A673 (cell line): ENCODE measurements around the gene DCAF15. TPM values are rescaled to one million over a fixed set of nuclear protein-coding genes. Genes with fewer than 3 reads are reported as not detected.

Experiments used
- BruUV-seq: library from RNA; stranded (reverse); fragments of 400-500 nt; replicated peaks from 2 replicates; lab custom pipeline; 2021; lab: Mats Ljungman, UMichigan
- CTCF ChIA-PET: fragments of 300-600 bp; sonication (Branson Sonifier 250); formaldehyde crosslinking; loops from one replicate; lab custom pipeline; 2022; ENCODE audit warnings: antibody characterized with exemption; lab: Charles Lee
- POLR2A ChIA-PET: fragments of 300-600 bp; sonication (Branson Sonifier 250); formaldehyde crosslinking; loops from one replicate; lab custom pipeline; 2022; ENCODE audit warnings: antibody characterized with exemption; ENCODE audit not compliant: low non-redundant PET; lab: Charles Lee
- DNase-seq: peaks from one replicate; pipeline ENCODE4 v3.0.0-alpha.2; 2015; ENCODE audit warnings: low spot score
- H3K27ac ChIP-seq: fragments of 200-600 bp; sonication (generic); 2 replicates; pipeline ENCODE4 v1.5.1; 2016; ENCODE audit warnings: mixed run types, low read depth, mild to moderate bottlenecking, mixed read lengths, antibody characterized with exemption, low read length; ENCODE audit not compliant: poor library complexity, severe bottlenecking
- H3K27me3 ChIP-seq: fragments of 200-600 bp; sonication (generic); replicated peaks from 2 replicates; pipeline ENCODE4 v1.6.1; 2017; ENCODE audit warnings: mixed run types, low read depth, mild to moderate bottlenecking, mixed read lengths, antibody characterized with exemption, low read length; ENCODE audit not compliant: insufficient read depth, poor library complexity
- H3K36me3 ChIP-seq: fragments of 200-600 bp; sonication (generic); 2 replicates; pipeline ENCODE4 v1.6.1; 2016; ENCODE audit warnings: mixed run types, mild to moderate bottlenecking, mixed read lengths, antibody characterized with exemption, low read length; ENCODE audit not compliant: insufficient read depth, poor library complexity, severe bottlenecking
- H3K4me1 ChIP-seq: fragments of 200-600 bp; sonication (generic); 2 replicates; pipeline ENCODE4 v1.6.1; 2017; ENCODE audit warnings: mixed run types, mild to moderate bottlenecking, mixed read lengths, antibody characterized with exemption, low read length; ENCODE audit not compliant: insufficient read depth, poor library complexity, severe bottlenecking
- H3K4me3 ChIP-seq: fragments of 200-600 bp; sonication (generic); 2 replicates; pipeline ENCODE4 v1.5.1; 2016; ENCODE audit warnings: low read depth, mixed run types, mild to moderate bottlenecking, mixed read lengths, low read length; ENCODE audit not compliant: poor library complexity, severe bottlenecking
- H3K9me3 ChIP-seq: fragments of 200-600 bp; sonication (generic); 2 replicates; pipeline ENCODE4 v1.6.1; 2016; ENCODE audit warnings: mixed run types, low read depth, mild to moderate bottlenecking, mixed read lengths, antibody characterized with exemption, low read length; ENCODE audit not compliant: poor library complexity, severe bottlenecking
- CTCF ChIP-seq: fragments of 300-800, 200-600 bp; sonication (generic); conservative IDR thresholded peaks from 2 replicates; pipeline ENCODE4 v1.5.1; 2017; ENCODE audit warnings: low read depth, mild to moderate bottlenecking, antibody characterized with exemption, low read length, moderate library complexity, mixed read lengths
- EZH2 ChIP-seq: fragments of 200-600 bp; sonication (generic); IDR thresholded peaks from 2 replicates; pipeline ENCODE4 v1.6.1; 2017; ENCODE audit warnings: borderline replicate concordance, low read depth, mild to moderate bottlenecking, mixed read lengths, antibody characterized with exemption, low read length; ENCODE audit not compliant: poor library complexity, severe bottlenecking
- intact Hi-C: fragments of 100-400 bp; cut with micrococcal nuclease; formaldehyde crosslinking; loops from one replicate; pipeline ENCODE4 v1.10.0; 2022; ENCODE audit not compliant: unreplicated experiment
- total RNA-seq: library from RNA; stranded (reverse); gene quantifications from 2 replicates; pipeline ENCODE4 v1.2.3, GENCODE V29; 2021

The DCAF15 gene
- total RNA-seq, 1 experiment from 2014 or later = 65.4 TPM

DNA sequence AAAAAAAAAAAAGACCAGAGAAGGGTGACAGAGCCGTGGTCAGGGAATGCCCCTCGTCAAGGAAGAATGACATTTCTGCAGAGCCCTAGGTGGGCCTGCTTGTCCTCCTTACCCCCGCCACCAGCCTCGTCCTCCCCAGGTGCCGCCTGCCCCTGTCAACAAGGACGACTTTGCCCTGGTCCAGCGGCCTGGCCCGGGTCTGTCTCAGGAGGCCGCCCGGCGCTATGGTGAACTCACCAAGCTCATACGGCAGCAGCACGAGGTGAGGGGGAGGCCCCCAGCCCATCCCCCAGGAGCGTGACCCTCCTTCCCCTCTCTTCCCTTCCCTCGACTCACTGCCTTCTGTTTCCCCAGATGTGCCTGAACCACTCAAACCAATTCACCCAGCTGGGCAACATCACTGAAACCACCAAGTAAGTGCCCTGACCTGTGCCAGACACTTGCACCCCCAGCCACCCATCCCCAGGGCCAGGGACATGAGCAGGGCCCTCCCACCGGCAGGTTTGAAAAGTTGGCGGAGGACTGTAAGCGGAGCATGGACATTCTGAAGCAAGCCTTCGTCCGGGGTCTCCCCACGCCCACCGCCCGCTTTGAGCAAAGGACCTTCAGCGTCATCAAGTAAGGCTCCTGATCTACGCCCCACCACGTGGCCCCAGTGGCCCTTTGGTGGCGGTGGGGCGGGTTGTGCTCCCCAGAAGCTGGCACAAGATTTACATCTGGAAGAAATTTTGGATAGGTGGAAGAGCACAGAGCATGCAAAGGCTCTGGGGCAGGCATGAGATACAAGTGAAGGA is 28.9 kb upstream of the DCAF15 start:
- intact Hi-C loops = no loop called here
- TF ChIP-seq EZH2 = no peak
- TF ChIP-seq CTCF = no peak
- H3K27ac ChIP-seq = no peak overlapping the region
- H3K4me3 ChIP-seq = no peak overlapping the region
- no peaks in the 10 kb centered on the region for H3K4me1 ChIP-seq
- BruUV-seq = no TSS peak
- no peak for DNase-seq
- ChIA-PET POLR2A (no interaction called here), CTCF (no interaction called here)
- H3K9me3 ChIP-seq = peaks cover 5% of the 10 kb centered on the region
- H3K36me3 ChIP-seq = peaks cover 26% of the 10 kb centered on the region
- no peaks in the 10 kb centered on the region for H3K27me3 ChIP-seq

GRCh38 chr19:13926010-13926409 is 26.3 kb upstream of the DCAF15 start:
- CTCF ChIA-PET = no interaction called here
- Histone ChIP-seq H3K27ac (no peak overlapping the region), H3K27me3 (no peaks in the 10 kb centered on the region), H3K4me1 (no peaks in the 10 kb centered on the region), H3K36me3 (peaks cover 18% of the 10 kb centered on the region), H3K9me3 (peaks cover under 1% of the 10 kb centered on the region), H3K4me3 (no peak overlapping the region)
- no peak for DNase-seq
- intact Hi-C loops = no loop called here
- no peak for TF ChIP-seq EZH2
- POLR2A ChIA-PET = no interaction called here
- no TSS peak for BruUV-seq

- no TSS peak for BruUV-seq
- no peak for TF ChIP-seq CTCF
- no peak for TF ChIP-seq EZH2
- H3K9me3 ChIP-seq = no peaks in the 10 kb centered on the region
- H3K4me1 ChIP-seq = no peaks in the 10 kb centered on the region
- no peak overlapping the region for H3K27ac ChIP-seq
- no peaks in the 10 kb centered on the region for H3K27me3 ChIP-seq
- H3K4me3 ChIP-seq = no peak overlapping the region
- no peak for DNase-seq
- intact Hi-C loops = no loop called here
- ChIA-PET CTCF (no interaction called here), POLR2A (no interaction called here)
- H3K36me3 ChIP-seq = peaks cover 11% of the 10 kb centered on the region
These were observed 25.6 kb upstream of the DCAF15 start for GRCh38 chr19:13926715-13927114.

DNA sequence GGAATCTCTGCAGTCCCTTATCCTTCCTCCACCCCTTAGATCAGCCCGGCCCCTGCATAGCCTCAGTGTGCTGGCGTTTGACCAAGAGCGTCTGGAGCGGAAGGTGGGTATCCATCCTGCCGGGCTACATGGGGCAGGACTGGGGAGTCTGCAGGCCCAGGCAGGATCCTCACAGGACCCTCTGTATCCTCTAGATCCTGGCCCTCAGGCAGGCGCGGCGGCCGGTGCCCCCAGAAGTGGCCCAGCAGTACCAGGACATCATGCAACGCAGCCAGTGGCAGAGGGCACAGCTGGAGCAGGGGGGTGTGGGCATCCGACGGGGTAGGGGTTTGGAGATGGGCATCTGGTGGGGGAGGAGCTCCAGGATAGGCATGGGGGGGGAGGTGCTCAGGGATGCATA is 23.0 kb upstream of the DCAF15 start:
- CTCF ChIA-PET = no interaction called here
- Histone ChIP-seq H3K27me3 (no peaks in the 10 kb centered on the region), H3K27ac (no peak overlapping the region), H3K4me3 (no peak overlapping the region), H3K9me3 (no peaks in the 10 kb centered on the region), H3K36me3 (peaks cover 8% of the 10 kb centered on the region), H3K4me1 (no peaks in the 10 kb centered on the region)
- BruUV-seq = no TSS peak
- no peak for DNase-seq
- POLR2A ChIA-PET = no interaction called here
- intact Hi-C loops = no loop called here
- TF ChIP-seq EZH2 (no peak), CTCF (no peak)
